Measurements from ENCODE around the gene CTDNEP1.

DNA sequence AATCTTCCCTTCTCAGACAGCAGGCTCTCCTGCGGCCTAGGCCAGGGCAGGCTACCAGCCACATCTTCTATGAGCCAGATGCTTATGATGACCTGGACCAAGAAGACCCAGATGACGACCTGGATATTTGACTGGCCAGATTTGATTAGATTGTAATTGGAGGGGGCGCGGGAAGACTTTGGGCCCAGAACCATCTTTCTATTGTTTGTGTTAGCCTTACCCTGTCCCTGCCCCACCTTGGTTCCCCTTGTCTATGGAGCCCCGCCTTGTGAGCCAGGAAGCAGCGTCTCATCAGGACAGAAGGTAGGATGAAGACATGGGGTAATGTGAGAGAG is 8.0 kb upstream of the CTDNEP1 start:
- TF ChIP-seq CTCF (IDR thresholded peaks at IDR 0.05): no peak
- TF ChIP-seq POLR2AphosphoS5 (IDR thresholded peaks at IDR 0.05): no peak
- TF ChIP-seq EP300 (IDR thresholded peaks at IDR 0.05): no peak

Data from sigmoid colon (tissue), 4 donors.